ENCODE results near the gene EPN2.
A peak's percentile ranks its signal among the peaks of the same experiment; 100 is the strongest.
"Not testable (repeated sequence)": the region's sequence is repeated elsewhere in the genome, so short reads cannot be mapped to it uniquely, and the experiment has no call there.

The EPN2 gene

DNA sequence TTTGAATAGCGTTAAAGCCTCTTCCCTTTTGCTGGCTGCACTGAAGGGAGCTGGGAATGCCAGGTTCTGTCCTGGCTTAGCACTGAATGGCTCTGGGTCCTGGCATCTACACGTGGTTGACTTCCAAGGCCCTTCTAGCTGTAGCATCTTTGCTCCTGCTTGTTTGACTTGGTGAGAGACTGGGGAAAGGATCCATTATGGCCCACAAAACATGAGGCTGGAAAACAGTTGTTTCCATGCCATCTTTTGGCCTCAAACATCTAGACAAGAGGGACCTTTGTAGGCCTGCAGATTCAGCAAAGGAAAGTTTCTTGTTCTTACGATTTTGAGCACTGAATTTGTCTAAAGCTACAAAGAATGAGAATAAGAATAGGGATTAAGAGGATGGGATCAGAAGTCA lies 32.5 kb downstream of the EPN2 start:
- DNase-seq, result no peak

DNA sequence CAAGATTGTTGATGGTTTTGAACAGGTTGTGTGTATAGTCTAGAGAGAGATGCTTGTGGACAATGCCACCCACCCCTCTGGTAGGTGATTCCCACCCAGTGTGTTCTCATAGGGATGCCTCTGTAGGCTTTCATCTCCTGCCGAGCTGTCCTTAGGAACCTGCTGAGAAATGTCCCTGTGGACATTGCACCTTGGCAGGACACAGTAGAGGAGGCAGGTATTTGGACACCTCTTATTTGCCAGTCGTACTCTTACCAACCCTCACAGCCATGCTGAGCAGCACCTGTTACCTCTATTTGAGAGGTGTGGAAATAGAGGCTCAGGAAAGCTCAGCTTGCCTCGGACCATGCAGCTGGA lies 33.2 kb downstream of the EPN2 start:
- no peak for DNase-seq

DNA sequence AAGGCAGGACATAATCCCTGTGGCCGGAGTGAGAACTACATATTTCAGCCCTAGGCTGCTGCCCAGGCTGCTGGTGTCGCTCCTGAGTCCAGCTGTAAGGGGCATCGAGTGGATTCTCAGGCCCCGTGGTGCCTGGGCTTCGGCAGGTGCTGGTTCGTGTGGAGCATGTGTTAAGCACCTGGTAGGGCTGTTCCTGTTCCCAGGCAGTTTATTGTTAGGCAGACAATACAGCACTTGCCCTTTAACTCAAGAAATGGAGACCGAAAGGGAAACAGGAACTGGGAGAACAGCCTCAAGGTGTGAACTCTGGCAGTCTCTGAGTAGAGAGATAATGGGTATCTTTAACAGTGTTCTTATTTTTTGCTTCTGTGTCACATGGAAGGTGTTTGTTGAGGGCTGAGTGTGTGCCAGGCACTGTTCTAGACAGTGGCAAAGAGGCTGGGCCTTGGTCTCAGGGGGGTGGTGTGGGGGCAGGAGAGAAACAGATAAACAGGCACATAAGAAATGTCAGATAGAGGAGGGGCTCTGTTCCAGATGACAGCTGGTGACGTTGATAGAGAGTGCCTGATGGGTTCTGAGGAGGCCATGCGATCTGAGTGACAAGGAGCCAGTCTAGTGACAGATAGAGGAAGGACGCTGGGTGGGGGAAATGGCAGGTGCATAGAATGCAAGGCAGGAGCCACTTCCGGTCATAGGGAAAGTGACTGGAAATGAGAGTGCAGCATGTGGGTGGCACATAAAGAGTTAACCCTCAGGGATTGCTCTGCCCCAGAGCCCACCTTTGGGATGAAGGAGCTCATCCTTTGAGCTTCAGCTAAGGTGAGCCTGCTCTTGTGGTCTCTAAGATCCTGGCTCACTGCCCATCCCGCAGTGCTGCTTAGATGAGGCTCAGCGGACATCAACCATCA lies 33.8 kb downstream of the EPN2 start:
- no peak for DNase-seq

DNA sequence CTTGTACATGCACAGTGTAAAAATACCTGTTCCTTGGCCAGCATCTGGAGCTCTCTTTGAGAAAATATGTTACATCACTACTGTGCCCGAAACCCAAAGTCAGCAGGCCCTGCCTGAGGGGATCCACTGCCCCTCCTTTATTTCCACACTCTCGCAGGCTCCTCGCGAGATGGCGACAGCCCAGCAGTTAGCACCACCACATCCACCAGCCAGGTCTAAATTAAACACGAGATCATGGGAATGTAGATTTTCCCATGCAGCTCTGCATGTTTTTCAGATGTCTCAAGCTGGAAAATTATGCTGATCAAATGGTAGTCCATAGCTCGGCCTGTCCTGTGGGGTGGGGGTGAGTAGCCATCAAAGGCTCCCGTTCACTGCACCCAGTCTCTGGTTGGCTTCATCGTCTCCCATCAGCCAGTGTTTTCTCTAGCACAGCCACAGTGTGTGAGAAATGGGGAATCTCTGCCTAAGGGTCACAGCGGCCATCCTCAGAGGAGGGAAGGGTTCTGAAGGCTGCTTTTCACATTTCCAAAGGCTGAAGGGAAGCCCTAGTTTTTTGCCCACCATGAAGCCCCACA lies 34.7 kb downstream of the EPN2 start:
- DNase-seq, result no peak

DNA sequence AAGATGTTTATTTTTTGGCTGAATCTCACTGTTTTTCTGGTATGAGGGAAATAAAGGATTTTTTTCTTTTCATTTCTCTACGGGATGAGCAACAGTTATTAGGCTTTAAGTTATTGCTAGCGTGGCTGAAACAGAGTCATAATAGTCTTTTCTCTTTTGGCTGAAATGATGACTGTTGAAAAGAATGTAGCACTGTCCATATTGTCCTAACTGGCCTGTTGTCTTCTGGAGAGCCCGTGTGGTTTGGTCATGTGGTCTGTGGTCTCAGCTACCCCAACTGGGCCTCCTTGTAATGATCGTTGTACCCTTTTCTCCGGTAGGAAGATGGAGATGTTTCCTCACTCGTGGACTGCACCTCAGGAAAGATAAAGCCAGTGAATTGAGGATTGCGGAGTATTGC lies 36.6 kb downstream of the EPN2 start:
- no peak for DNase-seq

DNA sequence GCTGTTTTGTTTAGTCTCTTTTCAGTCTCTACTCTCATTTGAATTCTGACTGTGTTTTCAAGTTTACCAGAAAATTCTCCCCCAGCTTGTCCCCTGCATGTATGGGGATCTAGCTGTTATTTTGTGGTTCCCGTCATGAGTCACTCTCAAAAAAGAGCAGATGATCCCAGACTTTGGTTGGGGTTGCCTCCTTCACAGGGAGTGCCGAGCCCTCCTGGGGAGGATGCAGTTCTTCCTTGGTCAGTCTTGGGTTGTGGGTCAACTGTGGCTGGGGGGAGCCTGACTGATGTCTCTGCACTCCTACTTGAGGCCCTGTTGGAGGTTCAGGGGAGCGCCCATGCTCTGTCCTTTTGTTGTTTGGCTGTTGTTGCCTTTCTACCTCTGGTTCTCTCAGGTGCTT lies 37.7 kb downstream of the EPN2 start:
- DNase-seq, result no peak

DNA sequence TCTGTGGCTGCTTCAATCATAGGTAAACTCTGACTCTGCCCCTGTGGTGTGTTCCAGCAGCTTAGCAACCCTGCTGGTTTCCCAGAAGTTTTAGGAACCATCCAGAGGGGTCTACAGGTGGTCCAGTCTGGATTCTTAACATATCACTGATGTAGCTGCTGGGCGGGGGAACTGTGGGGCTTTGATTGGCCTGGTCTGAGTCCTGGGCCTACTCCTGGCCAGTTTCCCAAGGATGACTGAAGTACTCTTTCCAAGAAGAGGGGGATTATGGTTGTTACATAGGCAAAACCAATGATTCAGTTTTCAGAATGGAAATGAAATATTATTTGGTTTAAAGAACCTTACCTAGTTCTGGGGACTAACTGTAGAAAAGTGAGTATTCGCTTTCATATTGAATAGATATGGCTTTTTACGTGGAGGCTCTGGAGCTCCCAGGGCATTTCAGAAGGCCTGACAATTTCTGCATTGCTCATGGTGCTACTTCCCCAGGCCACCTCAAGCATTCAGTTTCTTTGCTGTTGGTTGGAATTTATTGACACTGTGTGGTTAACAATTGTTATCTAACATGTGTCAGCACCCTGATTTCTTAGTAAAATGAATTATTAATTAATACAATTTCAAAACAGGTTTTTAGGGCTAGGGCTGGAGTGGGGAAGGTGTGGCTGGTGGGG lies 38.4 kb downstream of the EPN2 start:
- peak in 1 of 2 experiments; percentile 23 for DNase-seq

DNA sequence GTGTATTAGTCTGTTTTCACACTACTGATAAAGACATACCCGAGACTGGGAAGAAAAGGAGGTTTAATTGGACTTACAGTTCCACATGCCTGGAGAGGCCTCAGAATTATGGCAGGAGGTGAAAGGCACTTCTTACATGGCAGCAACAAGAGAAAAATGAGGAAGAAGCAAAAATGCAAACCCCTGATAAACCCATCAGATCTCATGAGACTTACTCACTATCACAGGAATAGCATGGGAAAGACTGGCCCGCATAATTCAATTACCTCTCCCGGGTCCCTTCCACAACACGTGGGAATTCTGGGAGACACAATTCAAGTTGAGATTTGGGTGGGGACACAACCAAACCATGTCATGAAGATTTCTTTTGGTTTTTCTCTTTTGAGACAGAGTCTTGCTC lies 41.1 kb downstream of the EPN2 start:
- not testable (repeated sequence) for DNase-seq

DNA sequence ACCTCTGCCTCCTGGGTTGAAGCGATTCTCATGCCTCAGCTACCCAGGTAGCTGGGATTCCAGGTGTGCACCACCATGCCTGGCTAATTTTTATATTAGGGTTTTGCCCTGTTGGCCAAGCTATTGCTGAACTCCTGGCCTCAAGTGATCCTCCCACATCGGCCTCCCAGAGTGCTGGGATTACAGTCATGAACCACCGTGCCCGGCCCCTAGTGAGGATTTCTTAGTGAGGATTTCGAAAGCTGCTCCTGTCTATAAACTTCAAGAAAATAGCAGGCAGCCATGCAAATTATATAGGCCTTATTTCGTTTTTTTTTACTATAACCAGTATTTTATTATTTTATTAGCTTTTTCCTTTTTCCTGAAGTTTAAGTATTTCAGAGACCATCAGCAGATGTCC lies 41.6 kb downstream of the EPN2 start:
- DNase-seq, result no peak

DNA sequence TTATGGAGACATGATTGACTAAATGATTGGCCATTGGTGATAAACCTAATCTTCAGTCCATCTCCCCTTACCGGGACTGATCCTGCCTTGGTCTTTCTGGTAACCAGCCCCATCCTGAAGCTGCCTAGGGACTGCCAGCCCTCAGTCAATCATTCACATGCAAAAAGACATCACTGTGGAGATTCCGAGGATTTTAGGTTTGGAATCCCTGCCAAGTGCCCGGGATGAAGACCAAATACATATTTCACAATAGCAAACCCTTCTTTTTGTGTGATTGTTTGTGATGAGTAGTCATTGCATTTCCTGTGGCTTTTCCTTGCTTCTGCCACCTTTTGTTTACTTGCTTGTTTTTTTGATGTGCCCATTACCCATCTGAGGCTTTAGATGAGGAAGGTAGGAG lies 44.0 kb downstream of the EPN2 start:
- DNase-seq, result no peak

DNA sequence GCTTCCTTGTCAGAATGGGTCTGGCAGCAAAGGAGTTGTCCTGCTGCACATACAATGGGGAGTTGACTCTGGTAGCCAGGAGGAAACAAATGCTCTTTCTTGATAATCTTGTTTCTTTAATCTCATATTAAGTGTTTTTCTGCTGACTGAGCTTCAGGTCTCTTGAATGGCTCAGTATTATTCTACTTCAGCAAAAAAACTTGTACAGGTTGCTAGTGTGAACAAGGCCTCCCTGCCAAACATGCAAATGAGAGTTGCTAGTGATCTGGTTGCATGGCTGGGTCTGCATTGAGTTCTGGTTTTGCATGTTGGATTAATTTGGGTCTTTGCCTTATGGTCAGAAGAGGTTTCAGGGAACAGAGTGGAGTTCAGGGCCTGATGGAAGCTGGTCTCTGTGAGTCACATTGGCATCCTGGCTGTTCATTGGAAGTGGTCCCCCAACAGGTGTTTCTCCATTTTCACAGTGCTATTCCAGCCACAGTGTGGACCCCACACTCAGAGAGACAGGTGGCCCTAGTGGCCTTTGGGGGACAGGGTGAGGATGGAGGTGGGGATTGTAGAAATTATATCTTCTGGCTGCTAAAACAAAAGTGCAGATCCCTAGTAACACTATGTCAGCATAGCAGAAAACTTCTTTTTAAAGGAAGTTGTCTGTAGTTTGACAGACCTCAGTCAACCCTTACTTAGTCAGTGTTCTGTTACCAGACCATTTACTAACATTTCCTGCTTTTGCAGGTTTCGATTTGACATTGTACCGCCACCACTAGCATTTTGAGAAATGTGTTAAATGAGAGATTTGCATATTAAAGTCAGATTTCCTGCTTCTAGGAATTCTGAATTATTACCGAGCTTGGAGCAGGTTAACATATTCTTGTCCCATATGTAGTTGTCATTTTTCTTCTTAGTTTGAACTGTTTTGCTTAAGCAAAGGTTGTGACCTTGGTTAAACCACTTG lies 47.1 kb downstream of the EPN2 start:
- no peak for DNase-seq

DNA sequence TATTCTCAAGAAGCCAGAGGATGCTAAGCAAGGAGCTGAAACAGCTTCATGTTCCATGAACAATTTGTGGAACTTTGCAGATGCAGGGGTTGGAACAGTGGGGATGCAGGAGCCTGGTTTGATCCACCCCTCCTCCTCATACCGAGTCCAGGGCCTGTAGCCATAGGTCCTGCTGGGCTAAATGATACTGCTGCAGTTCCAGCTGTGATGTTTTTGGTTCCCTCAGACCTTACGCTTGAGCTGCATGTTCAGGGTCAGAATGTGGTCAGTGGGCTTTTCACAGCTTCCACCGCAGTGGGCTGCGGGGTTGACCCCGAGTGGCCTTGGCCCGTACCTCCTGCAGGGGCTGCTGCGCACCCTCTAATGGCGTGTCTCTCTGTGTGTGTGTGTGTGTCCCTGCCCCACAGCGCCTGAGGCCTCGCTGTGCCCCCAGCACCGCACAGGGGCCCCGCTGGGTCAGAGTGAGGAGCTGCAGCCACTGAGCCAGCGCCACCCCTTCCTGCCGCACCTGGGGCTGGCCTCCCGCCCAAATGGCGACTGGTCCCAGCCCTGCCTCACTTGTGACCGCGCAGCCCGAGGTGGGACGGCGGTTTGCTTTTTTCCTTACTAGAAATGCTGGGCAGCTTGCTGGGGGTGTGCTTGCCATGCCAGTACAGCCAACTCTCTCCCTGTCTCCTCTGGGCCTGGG lies 48.2 kb downstream of the EPN2 start:
- DNase-seq, result no peak

DNA sequence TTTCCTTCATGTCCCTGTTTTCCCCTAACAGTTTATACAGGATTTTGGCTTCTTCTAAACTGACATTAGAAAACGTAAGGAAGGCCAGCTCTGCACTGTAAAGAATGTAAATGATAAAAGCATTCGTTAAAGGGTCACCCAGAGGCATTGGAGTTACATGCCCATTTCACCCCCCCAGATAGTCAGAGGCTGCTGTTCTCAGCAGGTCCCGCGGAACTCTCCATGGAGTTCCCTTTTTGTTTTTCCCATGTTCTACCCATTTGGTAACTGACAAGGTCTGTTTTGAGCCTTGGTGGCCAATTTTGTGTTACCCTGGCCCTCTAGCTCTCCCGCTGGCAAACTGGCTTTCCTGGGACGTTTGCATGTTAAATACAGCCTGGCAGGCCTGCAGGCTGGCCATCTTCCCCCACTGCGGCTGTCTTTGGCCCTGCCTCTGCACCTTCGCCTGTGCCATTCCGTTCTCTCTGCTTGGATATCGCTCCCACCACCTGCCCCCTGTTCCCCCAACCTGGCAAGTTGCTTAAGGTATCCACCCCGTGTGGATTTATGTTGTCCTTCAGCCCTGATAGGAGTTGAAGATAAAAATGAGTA lies 49.7 kb downstream of the EPN2 start:
- no peak for DNase-seq

DNA sequence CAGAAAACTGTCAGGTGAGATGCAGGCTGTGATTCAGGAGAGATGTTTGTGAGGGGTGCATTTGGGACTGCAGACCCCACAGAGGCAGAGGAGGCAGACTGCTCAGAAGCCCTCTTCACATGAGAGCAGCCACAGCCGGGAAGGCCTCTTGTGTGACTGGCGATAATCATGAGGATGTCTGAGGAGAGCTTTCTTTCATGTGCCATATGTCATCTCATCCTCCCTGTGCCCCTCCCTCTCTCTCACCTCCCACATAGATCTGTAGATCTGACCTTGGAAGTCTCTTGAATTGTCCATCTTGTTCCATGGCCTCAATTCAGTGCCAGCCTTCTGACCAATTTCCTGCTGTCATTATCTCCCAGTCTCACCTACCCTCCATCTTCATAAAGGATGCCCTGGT lies 50.5 kb downstream of the EPN2 start:
- no peak for DNase-seq

DNA sequence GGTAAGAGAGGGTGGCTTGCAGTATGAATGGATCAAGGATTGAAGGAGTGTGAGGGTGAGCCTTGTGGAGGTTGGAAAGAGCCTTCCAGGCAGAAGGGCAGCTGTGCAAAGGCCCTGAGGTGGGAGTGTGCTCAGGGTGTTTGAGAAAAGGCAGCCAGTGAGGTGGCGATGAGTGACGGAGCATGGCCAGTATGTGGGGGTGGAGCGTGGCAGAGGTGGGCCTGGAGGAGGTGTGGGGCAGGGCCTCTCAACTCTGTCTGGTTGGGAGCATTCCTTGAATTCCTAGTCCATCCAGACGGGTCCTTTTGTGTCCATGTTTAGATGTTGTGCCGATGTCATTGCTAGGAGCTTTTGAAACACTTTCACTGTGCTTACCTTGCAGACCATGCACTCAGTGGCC lies 51.3 kb downstream of the EPN2 start:
- DNase-seq, result no peak

DNA sequence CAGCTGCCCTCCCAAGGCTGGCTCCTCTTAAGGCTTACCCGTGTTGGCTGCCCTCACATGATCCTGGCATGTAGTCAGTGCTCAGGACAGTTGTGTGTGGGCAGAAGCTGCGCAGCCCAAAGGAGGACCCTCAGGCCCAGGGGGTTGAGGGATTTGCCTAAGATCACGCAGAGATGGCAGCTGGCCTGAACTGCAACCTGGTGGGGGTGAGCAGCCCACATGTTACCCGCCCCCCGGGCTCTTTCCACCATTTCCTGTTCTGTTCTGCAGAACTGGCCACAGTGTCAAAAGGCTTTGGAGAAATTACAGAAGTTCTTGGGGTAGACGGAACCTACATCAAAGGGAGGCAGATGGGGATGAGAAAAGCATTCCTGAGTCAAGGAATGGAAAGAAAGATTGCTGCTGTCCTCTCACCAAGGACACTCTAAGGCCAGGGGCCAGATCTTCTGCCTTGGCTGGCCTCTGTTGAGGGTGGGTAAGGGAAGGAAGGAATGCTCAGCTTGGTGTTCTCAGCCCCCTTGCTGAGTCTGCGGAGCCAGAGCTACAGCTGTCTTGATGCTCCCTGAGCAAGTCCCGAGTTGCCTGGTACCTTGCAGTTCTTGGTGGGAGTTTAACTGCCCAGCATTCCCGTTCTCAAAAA lies 53.0 kb downstream of the EPN2 start:
- no peak for DNase-seq

DNA sequence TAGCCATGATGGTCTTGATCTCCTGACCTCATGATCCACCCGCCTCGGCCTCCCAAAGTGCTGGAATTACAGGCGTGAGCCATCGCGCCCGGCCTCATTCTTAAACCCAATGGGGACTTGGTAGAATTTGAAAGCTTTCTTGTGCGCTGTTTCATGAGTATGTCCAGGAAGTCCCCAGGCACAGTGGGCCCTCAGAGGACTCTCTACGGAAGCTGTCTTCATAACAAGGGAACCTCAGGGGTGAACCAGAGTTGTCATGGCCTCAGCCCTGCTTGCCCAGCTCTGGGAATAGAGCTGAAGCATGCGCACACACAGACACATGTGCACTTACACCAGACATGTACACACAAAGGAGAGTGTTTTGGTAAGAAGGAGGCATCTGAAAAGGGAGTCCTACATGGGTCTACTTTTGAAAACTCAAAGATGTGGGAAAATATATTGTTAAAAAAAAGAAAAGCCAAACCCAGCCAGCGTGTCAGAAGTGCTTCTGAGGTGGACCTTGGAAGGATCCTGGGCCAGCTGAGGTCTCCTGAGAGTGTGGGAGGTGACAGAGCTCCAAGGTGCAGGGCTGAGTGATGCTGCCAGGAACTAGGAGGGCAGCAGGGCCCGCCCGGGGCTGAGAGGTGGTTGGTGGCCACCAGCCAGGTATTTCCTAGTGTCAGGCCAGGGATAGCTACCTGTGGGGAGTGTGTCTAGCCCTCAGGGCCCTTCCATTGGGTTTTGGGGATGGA lies 54.6 kb downstream of the EPN2 start:
- no peak for DNase-seq

DNA sequence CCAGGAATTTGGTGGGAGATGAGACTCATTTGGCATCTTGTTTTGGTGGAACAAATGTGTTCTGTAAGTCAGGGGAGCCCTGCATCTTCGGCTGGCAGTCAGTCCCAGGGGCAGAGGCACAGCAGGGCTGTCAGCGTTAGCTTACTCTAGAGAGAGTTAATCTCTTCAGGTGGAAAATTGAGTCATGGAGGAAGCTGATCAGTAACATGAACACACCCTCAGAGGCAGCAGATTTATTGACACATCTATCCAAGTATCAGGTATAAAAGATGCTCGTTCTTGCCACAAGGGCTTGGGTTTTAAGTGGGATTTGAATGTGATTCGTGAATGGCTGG lies 55.2 kb downstream of the EPN2 start:
- DNase-seq, result no peak

DNA sequence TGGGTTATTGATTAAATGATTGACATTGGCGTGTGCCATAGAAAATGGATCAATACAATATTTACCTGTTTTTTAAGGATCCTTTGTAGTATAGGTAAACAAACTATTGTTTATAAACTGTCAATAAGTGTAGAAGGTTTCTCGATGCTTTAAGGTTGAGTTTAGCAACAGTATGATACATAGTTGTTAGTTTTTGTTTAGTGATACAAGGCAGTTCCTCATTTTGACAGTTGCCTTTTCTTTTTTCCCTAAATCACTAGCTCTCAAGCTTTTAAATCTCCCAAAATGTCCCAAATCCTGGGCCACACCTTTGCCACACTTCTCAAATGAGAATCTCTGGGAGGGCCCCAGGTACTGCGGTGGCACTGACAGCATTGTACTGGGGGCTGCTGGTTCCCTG lies 57.3 kb downstream of the EPN2 start:
- DNase-seq, result no peak

DNA sequence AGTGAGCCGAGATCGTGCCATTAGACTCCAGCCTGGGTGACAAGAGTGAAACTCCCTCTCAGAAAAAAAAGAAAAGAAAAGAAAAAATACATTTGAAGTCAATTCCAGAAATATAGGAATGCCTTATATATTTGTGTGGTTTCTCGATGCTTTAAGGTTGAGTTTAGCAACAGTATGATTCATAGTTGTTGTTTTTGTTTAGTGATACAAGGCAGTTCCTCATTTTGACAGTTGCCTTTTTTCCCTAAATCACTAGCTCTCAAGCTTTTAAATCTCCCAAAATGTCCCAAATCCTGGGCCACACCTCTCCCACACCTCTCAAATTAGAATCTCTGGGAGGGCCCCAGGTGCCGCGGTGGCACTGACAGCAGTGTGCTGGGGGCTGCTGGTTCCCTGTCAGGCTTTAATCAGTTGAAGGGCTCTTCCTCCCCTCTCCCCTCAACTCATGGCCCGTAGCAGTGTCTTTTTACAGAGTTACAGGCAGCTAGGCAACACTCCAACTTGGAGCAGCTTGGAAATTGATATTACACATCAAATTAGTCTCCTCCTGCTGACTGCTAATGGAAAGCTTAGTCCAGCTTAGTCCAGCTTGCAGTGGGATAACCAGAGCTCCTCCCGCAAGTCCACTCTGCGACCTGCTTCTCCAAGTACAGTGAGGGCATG lies 58.4 kb downstream of the EPN2 start:
- no peak for DNase-seq

Data from activated CD4-positive, alpha-beta T cell treated with anti-CD3 and anti-CD28 coated beads, Interleukin-2, amount 50 U/mL, for 48 hours (primary cell).